ENCODE results near the gene KCNH5. TPM values are rescaled to one million over a fixed set of nuclear protein-coding genes. Genes with fewer than 3 reads are reported as not detected.

Gene KCNH5
- polyA plus RNA-seq, 4 donors, result 0.09 to 0.27 (median 0.23) TPM

DNA sequence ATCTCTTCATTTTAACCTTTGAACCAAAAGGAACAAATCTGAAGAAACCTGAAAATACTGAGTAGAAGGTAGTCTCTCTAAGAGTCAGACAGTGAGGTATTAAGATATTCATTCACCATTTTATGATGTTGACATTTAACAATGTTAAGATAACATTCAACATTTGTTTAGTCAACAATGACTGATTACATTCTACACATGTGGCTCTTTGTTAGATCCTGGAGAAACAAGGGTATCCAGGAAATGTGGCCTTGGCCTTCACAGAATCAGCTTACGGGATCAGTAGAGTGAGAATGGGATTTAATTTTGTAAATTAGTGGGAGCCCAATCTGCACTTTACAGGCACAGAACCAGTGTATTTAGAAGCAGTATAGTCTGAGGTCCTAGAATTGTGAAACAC is 355.5 kb downstream of the KCNH5 start:
- DNase-seq (ENCODE audit: low read depth in 4 of 4, low spot score in 3 of 4), result no peak

- no peak for DNase-seq (ENCODE audit: low read depth in 4 of 4, low spot score in 3 of 4)
These were observed 357.4 kb downstream of the KCNH5 start for GRCh38 chr14:62687818-62688217.

GRCh38 chr14:62684376-62684775 is 360.9 kb downstream of the KCNH5 start:
- DNase-seq (ENCODE audit: low read depth in 4 of 4, low spot score in 3 of 4), result no peak

DNA sequence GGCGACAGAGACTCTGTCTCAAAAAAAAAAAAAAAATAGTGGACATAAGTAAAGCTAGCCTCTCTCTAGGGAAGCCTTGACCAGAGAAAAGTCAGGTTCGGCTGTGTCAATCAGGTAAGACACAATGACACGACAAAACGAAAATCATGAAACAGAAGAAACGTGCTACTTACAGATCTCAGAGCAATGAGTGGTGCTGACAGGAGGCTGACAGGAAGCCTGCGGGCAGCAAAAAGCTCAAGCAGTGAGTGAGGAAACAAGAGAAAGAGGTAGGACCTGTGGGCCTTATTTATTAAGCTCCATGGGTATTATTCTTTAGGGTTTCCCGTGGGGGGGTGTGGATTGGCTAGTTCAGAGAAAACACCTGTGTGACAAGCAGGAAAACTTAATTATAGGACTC is 363.1 kb downstream of the KCNH5 start:
- no peak for DNase-seq (ENCODE audit: low read depth in 4 of 4, low spot score in 3 of 4)

DNA sequence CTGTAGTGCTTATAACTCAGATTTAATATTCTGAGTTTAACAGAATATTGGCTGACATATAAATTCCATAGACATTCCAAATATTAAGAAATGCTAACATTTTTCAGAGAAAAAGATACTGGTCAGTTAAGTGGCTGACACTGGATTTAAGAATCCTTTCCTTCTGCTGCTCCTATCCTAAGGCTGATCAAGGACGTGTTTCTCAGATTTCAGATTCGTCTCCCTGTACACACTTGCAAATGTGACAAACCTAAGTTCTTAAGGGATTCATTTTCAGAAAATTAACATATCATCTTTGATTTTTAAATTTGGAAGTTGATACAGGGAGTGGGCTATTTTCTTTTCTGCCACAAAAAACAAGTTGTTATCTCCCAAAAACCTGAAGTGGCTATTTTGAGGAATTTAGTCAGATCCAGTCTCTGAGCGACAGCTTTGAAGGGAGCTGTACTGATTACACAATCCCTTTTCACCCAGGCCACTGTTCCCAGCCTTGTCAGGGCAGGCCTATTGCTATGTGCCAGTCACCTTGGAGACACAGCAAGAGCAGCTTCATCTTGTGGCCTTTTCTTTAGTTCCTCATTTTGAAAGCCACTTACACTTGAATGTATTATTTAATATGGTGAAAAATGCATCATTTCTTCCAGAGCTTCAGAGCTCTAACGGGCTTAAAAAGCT is 370.6 kb downstream of the KCNH5 start:
- no peak for DNase-seq (ENCODE audit: low read depth in 4 of 4, low spot score in 3 of 4)

DNA sequence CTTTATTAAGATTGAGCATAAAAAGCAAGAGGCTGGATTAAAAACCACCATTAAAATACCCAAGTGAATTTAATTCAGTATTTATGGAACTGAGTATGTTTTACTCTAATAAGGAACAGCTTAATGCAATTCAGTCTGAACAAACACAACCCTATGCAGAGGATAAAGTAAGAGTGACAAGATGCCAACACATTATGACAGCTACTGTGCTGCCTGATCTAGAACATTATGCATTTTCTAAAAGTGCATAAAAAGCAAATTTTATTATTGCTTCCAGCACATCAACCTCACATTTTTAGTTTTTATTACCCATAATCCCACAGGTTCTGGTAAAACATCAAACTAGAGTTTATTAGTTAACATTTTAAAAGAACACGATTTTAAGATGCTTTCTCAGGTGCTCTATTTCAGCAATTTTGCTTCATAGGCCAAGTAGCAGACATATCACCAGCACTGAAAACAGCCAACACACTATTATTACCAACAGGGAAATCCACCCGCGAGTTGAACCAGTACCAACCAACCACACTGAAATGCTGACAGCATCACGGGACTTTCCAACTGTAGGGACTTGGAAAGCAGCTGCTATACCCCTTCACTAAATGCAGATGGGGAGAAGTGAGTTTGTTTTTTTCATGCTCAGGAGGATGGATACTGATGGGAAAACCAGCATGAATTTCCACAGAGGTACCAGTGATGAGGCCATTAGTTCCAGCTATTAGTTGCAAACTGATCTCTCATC is 372.1 kb downstream of the KCNH5 start:
- DNase-seq (ENCODE audit: low read depth in 4 of 4, low spot score in 3 of 4), result no peak

GRCh38 chr14:62670526-62670925 is 374.7 kb downstream of the KCNH5 start:
- no peak for DNase-seq (ENCODE audit: low read depth in 4 of 4, low spot score in 3 of 4)

DNA sequence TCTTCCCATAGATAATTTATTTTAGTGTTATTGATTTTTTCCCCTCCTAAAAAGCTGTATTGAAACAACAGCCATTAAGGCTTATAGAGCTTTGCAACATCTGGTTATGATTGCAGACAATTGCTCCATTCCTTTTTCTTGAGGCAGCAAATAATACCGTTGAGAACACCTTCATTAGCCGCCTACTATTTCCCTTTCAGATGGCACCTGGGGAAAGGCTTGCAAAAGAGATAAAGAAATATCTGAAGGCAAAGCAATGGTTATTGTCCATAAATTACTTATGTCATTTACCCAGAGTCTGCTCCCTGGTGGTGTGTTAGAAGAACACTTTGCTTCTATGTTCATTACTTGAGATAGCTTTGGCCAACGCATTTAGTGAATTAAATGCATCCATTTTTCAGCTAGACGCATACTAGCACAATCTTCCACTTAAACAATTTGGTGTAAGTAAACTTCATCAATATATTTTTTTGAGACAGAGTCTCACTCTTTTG is 377.8 kb downstream of the KCNH5 start:
- DNase-seq (ENCODE audit: low read depth in 4 of 4, low spot score in 3 of 4), result no peak

- no peak for DNase-seq (ENCODE audit: low read depth in 4 of 4, low spot score in 3 of 4)
These were observed 380.0 kb downstream of the KCNH5 start for GRCh38 chr14:62665286-62665685.

DNA sequence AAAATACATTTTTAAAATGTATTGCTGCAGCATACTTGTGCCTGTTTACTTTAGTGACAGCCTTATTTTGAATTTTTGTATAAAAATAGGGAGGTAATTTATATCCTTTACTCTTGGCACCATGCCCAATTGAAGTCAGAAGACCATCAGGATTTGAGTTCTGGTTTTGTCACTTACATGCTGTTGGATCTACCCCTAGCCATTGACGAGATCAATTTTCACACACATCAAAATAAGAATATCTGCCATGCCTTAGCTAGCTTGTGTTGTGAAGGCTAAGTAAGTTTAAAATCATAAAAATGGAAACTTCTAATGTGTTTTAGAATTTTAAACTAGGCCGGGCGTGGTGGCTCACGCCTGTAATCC is 381.8 kb downstream of the KCNH5 start:
- DNase-seq (ENCODE audit: low read depth in 4 of 4, low spot score in 3 of 4), result no peak

DNA sequence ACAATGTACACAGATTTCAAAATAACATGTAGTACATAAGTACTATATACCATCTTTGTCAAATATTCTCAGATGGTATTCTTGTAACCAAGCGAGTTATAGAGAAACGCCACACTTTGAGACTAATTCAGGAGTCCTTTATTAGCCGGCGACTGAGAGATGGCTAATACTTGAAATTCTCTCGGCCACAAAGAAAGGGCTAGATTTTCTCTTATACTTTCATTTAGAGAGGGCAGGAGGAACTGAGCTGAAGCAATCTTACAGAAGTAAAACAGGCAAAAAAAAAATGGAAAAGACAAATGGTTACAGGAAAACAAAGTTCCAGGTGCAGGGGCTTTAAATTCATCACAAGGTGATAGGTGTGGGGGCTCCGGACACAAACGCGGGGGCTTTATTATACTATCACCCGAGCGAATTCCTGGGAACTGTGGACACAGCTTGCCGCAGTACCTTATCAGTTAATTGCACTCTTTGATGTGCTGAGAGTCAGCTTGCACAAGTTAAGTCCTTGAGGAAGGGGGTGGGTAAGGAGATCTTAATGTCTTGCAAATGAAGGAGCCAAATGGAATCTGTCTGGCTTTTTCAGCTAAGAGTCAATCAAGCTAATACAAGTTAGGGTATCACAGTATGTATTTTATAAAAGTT is 382.3 kb downstream of the KCNH5 start:
- DNase-seq (ENCODE audit: low read depth in 4 of 4, low spot score in 3 of 4), result no peak

DNA sequence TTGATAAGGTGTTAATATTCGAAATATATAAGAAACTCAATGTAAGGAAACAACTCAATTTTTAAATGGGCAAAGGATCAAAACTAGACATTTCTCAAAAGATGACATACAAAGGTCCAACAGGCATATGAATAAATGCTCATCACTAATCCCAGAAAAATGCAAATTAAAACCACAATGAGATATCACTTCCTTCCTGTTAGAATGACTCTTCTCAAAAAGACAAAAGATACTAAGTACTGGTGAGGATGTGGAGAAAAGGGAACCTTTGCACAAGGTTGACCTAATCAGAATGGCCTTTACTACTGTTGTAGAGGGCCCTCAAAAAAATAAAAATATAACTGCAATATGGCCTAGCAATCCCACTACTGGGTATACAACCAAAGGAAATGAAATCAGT is 383.4 kb downstream of the KCNH5 start:
- DNase-seq (ENCODE audit: low read depth in 4 of 4, low spot score in 3 of 4), result no peak

DNA sequence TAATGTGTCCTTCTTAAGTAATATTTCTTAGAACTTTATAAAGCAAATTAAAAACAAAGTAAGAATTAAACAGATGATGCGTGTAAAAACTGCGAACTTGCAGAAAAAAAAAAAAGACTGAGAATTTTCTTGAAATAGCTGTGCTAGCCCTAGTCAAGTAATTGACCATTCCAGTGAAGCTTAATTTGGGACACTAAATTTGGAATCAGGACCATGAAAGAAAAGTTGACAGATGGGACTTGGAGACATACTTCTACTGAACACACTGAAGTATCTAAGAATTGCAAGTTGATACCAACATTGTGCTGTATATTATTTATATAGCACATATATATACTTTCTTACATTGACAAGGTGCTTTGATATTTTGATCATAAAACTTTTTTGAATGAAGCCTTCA is 386.6 kb downstream of the KCNH5 start:
- DNase-seq (ENCODE audit: low read depth in 4 of 4, low spot score in 3 of 4), result no peak

- DNase-seq (ENCODE audit: low read depth in 4 of 4, low spot score in 3 of 4), result no peak
These were observed 387.9 kb downstream of the KCNH5 start for GRCh38 chr14:62657376-62657775.

DNA sequence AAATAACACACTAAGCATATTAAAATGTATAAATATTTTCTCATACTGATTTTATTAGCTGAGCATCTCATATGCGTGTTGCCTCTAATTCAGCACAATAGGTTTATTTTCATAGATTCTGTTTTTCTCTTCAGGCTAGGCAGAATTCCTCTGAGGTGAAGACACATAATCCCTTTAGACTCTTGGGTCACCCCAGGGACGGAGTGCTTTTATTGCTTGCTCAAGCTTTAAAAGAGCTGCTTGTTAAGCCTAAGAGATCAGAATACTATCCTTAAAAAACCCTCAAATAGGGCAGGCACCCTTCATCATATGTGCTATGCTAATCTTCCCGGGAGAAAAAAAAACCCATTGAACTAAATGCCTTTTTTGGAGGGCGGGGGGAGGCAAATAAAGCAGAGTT is 390.1 kb downstream of the KCNH5 start:
- no peak for DNase-seq (ENCODE audit: low read depth in 4 of 4, low spot score in 3 of 4)

DNA sequence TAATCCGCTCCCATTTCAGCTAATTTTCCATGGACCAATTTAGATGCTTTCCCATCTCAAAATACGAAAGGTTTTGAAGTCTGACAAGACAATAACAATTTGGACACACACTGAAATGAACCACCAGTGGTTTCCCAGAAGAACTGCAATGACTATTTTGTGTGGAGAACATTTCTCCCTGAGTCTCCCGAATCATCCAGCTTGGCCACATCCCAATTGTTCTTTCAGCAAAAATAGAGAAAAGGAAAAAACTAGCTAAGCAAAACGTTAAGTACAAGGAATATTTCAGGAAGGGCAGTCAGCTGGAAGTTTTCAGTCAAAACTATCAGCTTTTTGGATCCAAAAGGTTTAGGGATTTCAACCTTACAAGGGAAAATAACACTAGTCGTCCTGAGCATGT is 390.6 kb downstream of the KCNH5 start:
- DNase-seq (ENCODE audit: low read depth in 4 of 4, low spot score in 3 of 4), result no peak

Other genes with a start within 250 kb of the KCNH5 start
- gene RHOJ, start 159.0 kb upstream of the KCNH5 start, polyA plus RNA-seq (ENCODE audit: insufficient read length in 4 of 4), result 10 to 100 TPM; 18.3 to 22.6 (median 21.2) TPM

Data from right renal pelvis (tissue), 4 donors.